Gastrocnemius medialis (tissue), 4 donors: ENCODE results near the gene ZNF839. TPM values are rescaled to one million over a fixed set of nuclear protein-coding genes. Genes with fewer than 3 reads are reported as not detected.

Experiments
- ATAC-seq, 2 donors: fragments of 150-250 bp; one replicate each; pipeline ENCODE4 v1.9.1; 2016
- DNase-seq, 2 donors: peaks; one replicate each; pipeline ENCODE4 v3.0.0-alpha.2; 2019
- H3K27ac ChIP-seq, 4 donors: fragments of 200-600 bp; sonication (generic); 1 replicate in 1 of 4; 2 replicates in 3 of 4; pipeline ENCODE4 v1.5.1; 2016 to 2018; ENCODE audit warnings: mild to moderate bottlenecking in 2 of 4, moderate library complexity in 1 of 4
- H3K27me3 ChIP-seq, 3 donors: fragments of 200-600 bp; sonication (generic) in 2 of 3; 1 replicate in 1 of 3; 2 replicates in 2 of 3; pipeline versions ENCODE4 v1.5.1 to v1.6.0; 2016 to 2019; ENCODE audit warnings: mild to moderate bottlenecking in 1 of 3, moderate library complexity in 1 of 3
- H3K36me3 ChIP-seq, 2 donors: fragments of 200-600 bp; sonication (generic) in 1 of 2; one replicate each; pipeline ENCODE4 v1.5.1; 2017 to 2018
- H3K4me1 ChIP-seq, 2 donors: fragments of 200-600 bp; sonication (generic) in 1 of 2; one replicate each; pipeline ENCODE4 v1.5.1; 2016 to 2017; ENCODE audit warnings: mild to moderate bottlenecking in 2 of 2
- H3K4me3 ChIP-seq, 4 donors: fragments of 200-600 bp; sonication (generic) in 3 of 4; 1 replicate in 1 of 4; 2 replicates in 3 of 4; pipeline ENCODE4 v1.5.1; 2016 to 2019; ENCODE audit warnings: mild to moderate bottlenecking in 2 of 4
- H3K9me3 ChIP-seq, 3 donors: fragments of 200-600 bp; sonication (generic) in 2 of 3; 1 replicate in 1 of 3; 2 replicates in 2 of 3; pipeline ENCODE4 v1.5.1; 2016 to 2019
- CTCF ChIP-seq, 5 experiments: fragments of 450-650 bp in 3 of 5; fragments of 200-600 bp in 2 of 5; sonication (generic) in 2 of 5; IDR thresholded peaks in 4 of 5; conservative IDR thresholded peaks in 1 of 5; 1 replicate in 4 of 5; 2 replicates in 1 of 5; pipeline ENCODE4 v1.5.1; 2016 to 2019; ENCODE audit warnings: antibody characterized with exemption in 5 of 5, mild to moderate bottlenecking in 3 of 5, moderate library complexity in 3 of 5
- POLR2A ChIP-seq, 2 donors: fragments of 450-650 bp; IDR thresholded peaks; one replicate each; pipeline ENCODE4 v1.6.1; 2017; ENCODE audit warnings: antibody characterized with exemption in 2 of 2, mild to moderate bottlenecking in 2 of 2, moderate library complexity in 2 of 2
- in situ Hi-C, 4 donors: fragments of 200-750 bp; cut with MboI; loops; one replicate each; pipeline versions ENCODE4 v1.15.0 to v1.8.0; 2017; ENCODE audit warnings: low sequenced_read_pairs in 4 of 4
- intact Hi-C: fragments of 100-400 bp; cut with DNase I; formaldehyde crosslinking; loops from one replicate; pipeline ENCODE4 v1.15.1; 2023; ENCODE audit warnings: low total_unique reads
- total RNA-seq, 4 donors: library from RNA; depleted of rRNA; stranded (reverse); fragments of >200 nt; gene quantifications; one replicate each; pipeline versions ENCODE4 v1.1.0 to v1.2.3, GENCODE V29; 2016

Gene ZNF839
- total RNA-seq, 4 donors from 2014 or later: 10.6 to 16.8 (median 14.0) TPM

GRCh38 chr14:102356280-102356679 is 36.7 kb downstream of the ZNF839 start:
- in situ Hi-C loops: no loop called here
- no peak overlapping the region for H3K27ac ChIP-seq
- no peak for TF ChIP-seq POLR2A (IDR thresholded peaks at IDR 0.05)
- no peak for TF ChIP-seq CTCF (IDR thresholded peaks at IDR 0.05 in 4 of 5, conservative IDR thresholded peaks at IDR 0.05 in 1 of 5)

GRCh38 chr14:102359341-102359740 is 39.8 kb downstream of the ZNF839 start:
- Histone ChIP-seq H3K27ac (no peak overlapping the region), H3K9me3 (no peaks in the 10 kb centered on the region), H3K36me3 (peaks cover 0 to 63% of the 10 kb centered on the region in 2 donors), H3K27me3 (no peaks in the 10 kb centered on the region), H3K4me3 (no peak overlapping the region), H3K4me1 (peaks cover 17 to 22% of the 10 kb centered on the region in 2 donors)
- in situ Hi-C loops: no loop called here
- DNase-seq (no peak), ATAC-seq (no peak)
- intact Hi-C loops: no loop called here
- no peak for TF ChIP-seq POLR2A (IDR thresholded peaks at IDR 0.05)
- no peak for TF ChIP-seq CTCF (IDR thresholded peaks at IDR 0.05 in 4 of 5, conservative IDR thresholded peaks at IDR 0.05 in 1 of 5)

More at GRCh38 chr14:102356280-102356679, 36.7 kb downstream of the ZNF839 start:
- DNase-seq: no peak
- Histone ChIP-seq H3K4me1 (peaks cover 0 to 3% of the 10 kb centered on the region in 2 donors), H3K9me3 (no peaks in the 10 kb centered on the region), H3K27me3 (no peaks in the 10 kb centered on the region), H3K36me3 (peaks cover 0 to 78% of the 10 kb centered on the region in 2 donors), H3K4me3 (no peak overlapping the region)
- intact Hi-C loops: no loop called here
- no peak for ATAC-seq

GRCh38 chr14:102360388-102360787 is 40.8 kb downstream of the ZNF839 start:
- in situ Hi-C loops (no loop called here), intact Hi-C loops (loop anchor here (5.0 kb wide), 2 partner anchors 157 to 232 kb away; partner anchors contain the start of gene RCOR1)
- peaks cover 0 to 52% of the 10 kb centered on the region in 2 donors for H3K36me3 ChIP-seq
- H3K9me3 ChIP-seq: no peaks in the 10 kb centered on the region
- ATAC-seq (no peak), DNase-seq (no peak)
- peaks cover 24 to 25% of the 10 kb centered on the region in 2 donors for H3K4me1 ChIP-seq
- H3K27ac ChIP-seq: peak overlapping the region in 1 of 4 donors; percentile 96
- no peaks in the 10 kb centered on the region for H3K27me3 ChIP-seq
- H3K4me3 ChIP-seq: no peak overlapping the region
- no peak for TF ChIP-seq POLR2A (IDR thresholded peaks at IDR 0.05)
- TF ChIP-seq CTCF (IDR thresholded peaks at IDR 0.05 in 4 of 5, conservative IDR thresholded peaks at IDR 0.05 in 1 of 5): no peak

- intact Hi-C loops (loop anchor here (2.0 to 5.0 kb wide), 4 partner anchors 43 to 230 kb away; partner anchors contain the start of genes RCOR1 and ZNF839), in situ Hi-C loops (no loop called here)
- H3K27me3 ChIP-seq: no peaks in the 10 kb centered on the region
- no peak for TF ChIP-seq CTCF (IDR thresholded peaks at IDR 0.05 in 4 of 5, conservative IDR thresholded peaks at IDR 0.05 in 1 of 5)
- TF ChIP-seq POLR2A (IDR thresholded peaks at IDR 0.05): no peak
- H3K4me1 ChIP-seq: peaks cover 24 to 29% of the 10 kb centered on the region in 2 donors
- peaks cover 0 to 35% of the 10 kb centered on the region in 2 donors for H3K36me3 ChIP-seq
- H3K9me3 ChIP-seq: no peaks in the 10 kb centered on the region
- H3K4me3 ChIP-seq: peak overlapping the region; percentile 70 to 97 (median 86)
- no peak for DNase-seq
- peak; percentile 15 to 31 for ATAC-seq
- H3K27ac ChIP-seq: peak overlapping the region; percentile 88 to 99 (median 97)
These were observed 42.5 kb downstream of the ZNF839 start for GRCh38 chr14:102362084-102362483.
